Fibroblast of upper back skin (primary cell): ENCODE results near the gene BUD23.
"Not testable (repeated sequence)": the region's sequence is repeated elsewhere in the genome, so short reads cannot be mapped to it uniquely, and the experiment has no call there.

Experiments
- DNase-seq: peaks from one replicate; pipeline ENCODE4 v3.0.0-alpha.2; 2013

Gene BUD23

GRCh38 chr7:73683056-73683787 is at the start of gene BUD23, which contains the start of gene DNAJC30:
Gene BUD23 (plus strand): TSS chr7:73683597. CDS start chr7:73683626, 29 bp downstream.
Gene DNAJC30 (minus strand): TSS chr7:73683453. CDS start chr7:73683423, 30 bp downstream.
- peak; percentile 95 for DNase-seq

GRCh38 chr7:73633844-73634243 is 49.6 kb upstream of the BUD23 start:
- DNase-seq: no peak

GRCh38 chr7:73635428-73636200 is 47.8 kb upstream of the BUD23 start:
- DNase-seq: no peak

- no peak for DNase-seq
Measured at GRCh38 chr7:73638911-73639310, 44.5 kb upstream of the BUD23 start.

- DNase-seq: peak; percentile 7
Measured at GRCh38 chr7:73642834-73643233, 40.6 kb upstream of the BUD23 start.

GRCh38 chr7:73644688-73645286 is 38.6 kb upstream of the BUD23 start:
- no peak for DNase-seq

- DNase-seq: no peak
Measured at GRCh38 chr7:73645643-73646174, 37.7 kb upstream of the BUD23 start.

GRCh38 chr7:73646785-73647724 is 36.3 kb upstream of the BUD23 start:
- no peak for DNase-seq

- no peak for DNase-seq
Measured at GRCh38 chr7:73647725-73648592, 35.4 kb upstream of the BUD23 start.

GRCh38 chr7:73648593-73649332 is 34.6 kb upstream of the BUD23 start:
- no peak for DNase-seq

GRCh38 chr7:73649576-73649975 is 33.8 kb upstream of the BUD23 start:
- DNase-seq: no peak

GRCh38 chr7:73650524-73650923 is 32.9 kb upstream of the BUD23 start:
- no peak for DNase-seq

GRCh38 chr7:73652541-73652949 is 30.9 kb upstream of the BUD23 start:
- no peak for DNase-seq

- not testable (repeated sequence) for DNase-seq
Measured at GRCh38 chr7:73655309-73655708, 28.1 kb upstream of the BUD23 start.

- no peak for DNase-seq
Measured at GRCh38 chr7:73659983-73660382, 23.4 kb upstream of the BUD23 start.

GRCh38 chr7:73660594-73660993 is 22.8 kb upstream of the BUD23 start:
- DNase-seq: not testable (repeated sequence)

GRCh38 chr7:73663033-73663432 is 20.4 kb upstream of the BUD23 start:
- no peak for DNase-seq

GRCh38 chr7:73667344-73668102 is 15.9 kb upstream of the BUD23 start, which contains the start of gene VPS37D:
Gene VPS37D (plus strand): TSS chr7:73667831. CDS start chr7:73667959, 128 bp downstream.
- peak; percentile 87 for DNase-seq

GRCh38 chr7:73668103-73668885 is 15.1 kb upstream of the BUD23 start:
- DNase-seq: peak; percentile 7
